GM21825 (cell line): ENCODE measurements around the gene CHRNA5.

Source experiments
- ATAC-seq: cut with Tn5 transposase; IDR thresholded peaks from one replicate; pipeline ENCODE4 v1.9.1; 2021; ENCODE audit warnings: mild to moderate bottlenecking, moderate library complexity; ENCODE audit not compliant: unreplicated experiment

CHRNA5 gene

DNA sequence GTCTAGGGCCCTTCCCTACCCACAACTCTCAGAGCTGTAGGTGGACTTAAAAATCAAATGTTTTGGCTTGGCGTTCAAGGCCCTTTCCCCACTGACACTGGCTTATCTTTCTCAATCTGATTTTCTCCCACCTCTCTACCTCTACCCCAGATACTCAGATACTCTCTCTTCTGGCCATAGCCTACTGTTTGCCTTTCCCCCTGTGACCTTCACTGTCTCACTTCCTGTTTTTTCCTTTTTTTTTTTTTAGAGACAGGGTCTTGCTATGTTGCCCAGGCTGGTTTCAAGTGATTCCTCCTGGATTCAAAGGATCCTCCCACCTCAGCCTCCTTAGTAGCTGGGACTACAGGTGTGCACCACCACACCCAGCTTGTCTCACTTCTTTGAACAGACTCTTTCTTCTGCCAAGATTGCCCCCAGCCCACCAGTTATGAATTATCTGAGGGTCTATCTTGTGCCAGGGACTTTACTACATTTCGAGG lies 71.1 kb downstream of the CHRNA5 start:
- no peak for ATAC-seq

DNA sequence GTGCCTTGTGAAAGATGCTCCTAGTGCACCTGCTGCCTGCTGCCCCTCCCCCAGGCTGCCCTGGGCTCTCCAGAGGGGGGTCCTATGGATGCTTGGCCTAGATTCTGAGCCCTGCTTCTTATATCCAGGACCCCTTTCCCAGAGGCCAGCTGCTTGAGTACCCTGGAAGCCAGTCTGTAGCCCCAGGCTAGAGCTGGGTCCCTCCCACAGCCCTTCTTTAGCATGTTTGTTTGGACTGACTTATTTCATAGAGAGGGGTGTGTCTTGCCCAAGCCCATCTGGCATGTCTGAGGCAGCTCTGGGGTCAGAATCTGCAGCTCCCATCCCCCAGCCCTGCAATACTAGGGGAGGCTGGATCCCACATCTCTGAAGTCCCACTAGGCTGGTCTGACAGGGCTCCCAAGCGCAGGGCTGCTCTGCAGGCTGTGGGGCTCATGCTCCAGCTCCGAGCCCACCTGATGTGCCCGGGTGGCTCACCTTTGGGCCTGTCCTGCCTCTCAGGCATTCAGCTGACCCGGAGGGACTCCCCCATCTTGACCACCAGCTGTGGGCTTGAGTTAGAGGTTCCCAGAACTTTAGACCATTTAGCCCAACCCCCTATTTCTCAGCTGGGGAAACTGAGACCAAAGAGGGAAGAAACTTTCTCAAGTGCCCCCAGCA lies 72.6 kb downstream of the CHRNA5 start:
- ATAC-seq: no peak

DNA sequence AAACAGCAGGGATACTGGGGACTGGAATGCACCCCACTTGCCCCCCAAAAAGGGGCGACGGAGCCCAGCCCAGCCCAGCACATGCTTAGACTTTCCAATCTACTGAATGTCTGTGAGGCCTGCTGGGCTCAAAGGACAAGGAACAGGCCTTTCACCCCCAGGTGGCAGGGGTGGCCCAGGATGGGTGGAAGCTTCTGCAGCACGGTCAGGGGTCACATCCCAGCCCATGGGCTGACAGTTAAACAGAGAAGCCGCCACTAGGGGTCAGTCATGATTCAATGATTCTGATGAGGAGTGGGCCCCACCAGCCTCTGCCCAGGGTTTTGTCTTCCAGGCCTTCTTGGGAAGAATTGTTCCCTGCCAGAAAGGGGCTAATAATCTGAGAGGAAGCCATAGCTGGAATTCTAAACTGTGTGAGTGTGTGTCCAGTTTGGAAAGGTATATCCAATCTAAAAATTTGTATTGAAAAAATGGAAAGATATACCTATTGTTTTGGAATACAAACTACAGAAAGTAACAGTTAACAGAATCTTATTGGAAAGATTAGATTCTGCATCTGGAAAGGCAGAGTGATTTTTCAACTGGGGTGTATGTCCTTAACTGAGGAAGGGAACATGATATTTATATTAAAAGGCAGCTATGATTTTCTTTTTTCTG lies 73.5 kb downstream of the CHRNA5 start:
- no peak for ATAC-seq

DNA sequence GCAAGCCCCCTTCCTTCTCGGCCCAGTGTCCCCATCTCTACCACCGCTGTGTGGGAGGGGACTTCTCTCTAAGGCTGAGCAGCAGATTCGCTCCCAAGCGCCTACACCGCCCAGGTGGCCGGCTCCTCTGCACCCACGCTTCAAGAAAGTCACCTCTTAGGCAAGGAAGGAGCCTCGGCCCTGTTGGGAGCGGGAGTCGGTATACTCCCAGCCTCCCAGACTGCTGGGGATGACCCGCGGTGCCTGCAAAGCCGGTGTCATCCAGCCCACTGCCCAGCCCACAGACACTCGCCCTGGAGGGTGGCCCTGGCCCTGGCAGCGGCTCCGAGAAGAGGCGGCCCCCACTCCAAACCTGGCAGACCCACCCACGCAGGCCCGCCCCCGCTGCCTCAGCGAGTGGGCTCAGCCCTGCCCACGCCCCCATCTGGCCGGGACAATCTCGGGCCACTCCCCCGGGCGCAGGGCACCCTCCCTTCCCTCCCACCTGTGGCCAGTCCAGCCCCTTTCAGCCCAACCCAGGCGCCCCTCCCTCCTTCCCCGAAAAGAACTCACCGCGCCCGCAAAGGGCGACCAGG lies 75.3 kb downstream of the CHRNA5 start:
- ATAC-seq: no peak

DNA sequence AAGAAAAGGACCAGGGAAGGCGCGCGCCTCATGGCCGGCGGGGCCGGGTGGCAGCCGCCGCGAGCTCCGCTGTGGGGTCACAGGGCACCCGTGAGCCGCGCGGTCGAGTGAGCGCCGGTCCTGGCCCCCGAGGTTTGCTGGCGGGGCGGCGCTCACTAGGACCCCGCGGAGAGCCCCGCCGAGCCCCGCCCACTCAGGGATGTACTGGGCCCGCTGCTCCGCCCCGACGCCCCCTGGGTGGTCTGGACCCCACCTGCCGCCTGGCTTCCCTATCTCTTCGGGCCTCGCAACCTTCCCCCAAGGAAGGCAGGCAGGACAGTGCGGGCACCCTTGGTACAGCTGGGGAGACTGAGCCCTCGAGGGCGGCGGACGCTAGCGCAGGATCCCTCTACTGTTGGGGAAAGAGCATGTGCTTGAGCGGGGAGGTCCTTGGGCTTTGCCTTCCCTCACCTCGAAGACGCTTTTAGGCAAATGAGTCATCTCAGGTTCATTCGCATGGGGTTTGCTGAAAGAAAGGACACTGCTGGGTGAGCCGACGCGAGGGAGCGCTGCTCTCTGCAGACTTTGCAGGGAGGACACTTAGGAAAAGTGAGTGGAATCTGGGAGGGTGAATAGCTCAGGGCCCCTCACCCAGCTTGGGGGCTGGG lies 75.9 kb downstream of the CHRNA5 start, which contains the start of gene CHRNB4:
CHRNB4 (minus strand) TSS at position 109 of the 647 bp plus-strand sequence; CDS start at position 32, 77 bp downstream.
- ATAC-seq: no peak

DNA sequence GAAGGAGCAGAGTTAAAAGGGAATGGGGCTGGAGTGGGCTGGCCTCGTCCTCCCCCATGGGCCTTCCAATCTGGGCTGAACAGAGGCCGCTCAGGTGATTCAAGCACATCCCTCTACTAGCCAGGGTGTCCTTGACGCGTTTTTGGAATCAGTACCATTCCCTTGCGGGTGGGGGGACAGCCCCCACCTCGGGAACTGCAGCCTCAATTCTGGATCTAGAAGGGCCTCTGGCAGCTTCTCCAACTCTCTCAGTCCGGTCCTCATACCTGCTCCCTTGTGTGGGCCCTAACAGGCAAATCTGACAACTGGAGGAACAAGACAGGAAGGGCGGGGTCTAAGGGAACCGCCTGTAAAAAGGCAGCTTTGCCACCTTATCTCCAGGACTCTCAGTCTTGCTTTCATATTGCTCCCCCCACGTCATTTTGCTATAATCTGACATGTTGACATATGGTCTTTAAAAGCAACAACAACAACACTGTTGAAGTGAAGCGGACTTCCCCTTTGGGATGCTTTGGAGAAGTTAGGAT lies 76.5 kb downstream of the CHRNA5 start:
- no peak for ATAC-seq

DNA sequence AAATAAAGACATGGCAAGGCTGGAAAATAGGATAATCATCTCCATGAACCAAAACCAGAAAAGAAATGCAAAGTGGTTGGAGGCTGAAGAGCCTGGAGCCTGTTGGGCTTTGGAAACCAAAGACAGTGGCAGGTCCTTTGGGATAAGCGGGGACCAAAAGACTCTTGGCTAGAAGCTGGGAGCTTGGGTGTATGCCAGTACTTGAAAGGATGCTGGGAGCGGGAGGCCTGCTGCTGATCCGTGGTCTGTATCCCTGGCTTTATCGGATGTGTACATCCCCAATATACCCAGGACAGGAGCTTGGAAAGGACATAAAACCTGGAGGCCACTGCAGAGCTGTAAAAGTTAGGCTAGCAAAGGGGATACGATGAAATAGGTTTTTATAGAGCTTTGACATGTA lies 77.0 kb downstream of the CHRNA5 start:
- no peak for ATAC-seq
